Trophoblast cell (in vitro differentiated cells and primary cell): ENCODE data around the gene PDGFA.

ENCODE experiments used
- DNase-seq, 2 donors: peaks; one replicate each; pipeline ENCODE4 v3.0.0-alpha.2; 2016
- H2AFZ ChIP-seq: 2 replicates; pipeline ENCODE4 v1.6.1; 2013; ENCODE audit warnings: low read length, moderate library complexity, mild to moderate bottlenecking; ENCODE audit not compliant: insufficient read depth, poor library complexity
- H2AK5ac ChIP-seq: 2 replicates; pipeline ENCODE4 v1.6.1; 2013; ENCODE audit warnings: mild to moderate bottlenecking, low read length
- H2BK120ac ChIP-seq: 2 replicates; pipeline ENCODE4 v1.6.1; 2013; ENCODE audit warnings: low read length, mild to moderate bottlenecking, moderate library complexity; ENCODE audit not compliant: insufficient read depth, poor library complexity
- H2BK12ac ChIP-seq: 2 replicates; pipeline ENCODE4 v1.6.1; 2013; ENCODE audit warnings: mild to moderate bottlenecking, low read length, moderate library complexity
- H2BK5ac ChIP-seq: 2 replicates; pipeline ENCODE4 v1.6.1; 2013; ENCODE audit warnings: low read length, low read depth, moderate library complexity, mild to moderate bottlenecking; ENCODE audit not compliant: poor library complexity
- H3K14ac ChIP-seq: 2 replicates; pipeline ENCODE4 v1.6.1; 2013; ENCODE audit warnings: mild to moderate bottlenecking, low read length
- H3K18ac ChIP-seq: 2 replicates; pipeline ENCODE4 v1.6.1; 2013; ENCODE audit warnings: mild to moderate bottlenecking, low read length
- H3K23ac ChIP-seq: 2 replicates; pipeline ENCODE4 v1.6.1; 2013; ENCODE audit warnings: low read length
- H3K27ac ChIP-seq: 2 replicates; pipeline ENCODE4 v1.5.1; 2013; ENCODE audit warnings: low read depth, mild to moderate bottlenecking, inconsistent platforms, low read length, moderate library complexity
- H3K27me3 ChIP-seq: 2 replicates; pipeline ENCODE4 v1.6.1; 2013; ENCODE audit warnings: inconsistent platforms, mild to moderate bottlenecking, low read length, moderate library complexity; ENCODE audit not compliant: insufficient read depth
- H3K36me3 ChIP-seq, 2 experiments: 1 replicate in 1 of 2; 2 replicates in 1 of 2; pipeline ENCODE4 v1.6.1; 2013; ENCODE audit warnings: low read length in 2 of 2, mild to moderate bottlenecking in 2 of 2, moderate library complexity in 1 of 2; ENCODE audit not compliant: insufficient read depth in 2 of 2, control insufficient read depth in 1 of 2
- H3K4ac ChIP-seq: 2 replicates; pipeline ENCODE4 v1.6.1; 2013; ENCODE audit warnings: low read depth, mild to moderate bottlenecking, low read length, moderate library complexity
- H3K4me1 ChIP-seq, 2 experiments: 1 replicate in 1 of 2; 2 replicates in 1 of 2; pipeline ENCODE4 v1.6.1; 2013; ENCODE audit warnings: low read length in 2 of 2, mild to moderate bottlenecking in 2 of 2, moderate library complexity in 1 of 2; ENCODE audit not compliant: insufficient read depth in 2 of 2, control insufficient read depth in 1 of 2
- H3K4me2 ChIP-seq: 2 replicates; pipeline ENCODE4 v1.6.1; 2013; ENCODE audit warnings: inconsistent platforms, mild to moderate bottlenecking, low read length, moderate library complexity
- H3K4me3 ChIP-seq: 2 replicates; pipeline ENCODE4 v1.5.1; 2013; ENCODE audit warnings: mild to moderate bottlenecking, low read depth, low read length, inconsistent platforms
- H3K79me1 ChIP-seq: one replicate; pipeline ENCODE4 v1.6.1; 2013; ENCODE audit warnings: low read length
- H3K79me2 ChIP-seq: 2 replicates; pipeline ENCODE4 v1.6.1; 2013; ENCODE audit warnings: low read length, mild to moderate bottlenecking; ENCODE audit not compliant: control insufficient read depth, insufficient read depth, poor library complexity
- H3K9ac ChIP-seq: 2 replicates; pipeline ENCODE4 v1.6.1; 2013; ENCODE audit warnings: mild to moderate bottlenecking, low read length
- H3K9me3 ChIP-seq: 2 replicates; pipeline ENCODE4 v1.6.1; 2013; ENCODE audit warnings: low read depth, mild to moderate bottlenecking, control low read depth, inconsistent platforms, low read length; ENCODE audit not compliant: insufficient read depth
- H4K12ac ChIP-seq: 2 replicates; pipeline ENCODE4 v1.6.1; 2013; ENCODE audit warnings: low read depth, mild to moderate bottlenecking, low read length, moderate library complexity
- H4K8ac ChIP-seq: 2 replicates; pipeline ENCODE4 v1.6.1; 2013; ENCODE audit warnings: low read depth, mild to moderate bottlenecking, low read length, moderate library complexity
- H4K91ac ChIP-seq: one replicate; pipeline ENCODE4 v1.6.1; 2013; ENCODE audit warnings: low read depth, mild to moderate bottlenecking, low read length, moderate library complexity
- WGBS: extraction: QIAGEN DNeasy Blood & Tissue Kit; methylation state at CpG from one replicate; pipeline ENCODE4 v1.1.7; 2013; ENCODE audit warnings: missing lambda C conversion rate; ENCODE audit not compliant: insufficient read length, insufficient coverage; ENCODE audit errors: extremely low coverage; 5-methylcytosine and 5-hydroxymethylcytosine counted together

PDGFA gene

GRCh38 chr7:485188-486081 is 34.2 kb downstream of the PDGFA start:
- Histone ChIP-seq H3K4me1 (peaks cover 7 to 16% of the 10 kb centered on the region in 2 experiments), H3K14ac (no peak overlapping the region), H2BK5ac (no peak overlapping the region), H4K91ac (no peak overlapping the region), H3K79me1 (peaks cover 2% of the 10 kb centered on the region), H3K4me3 (no peak overlapping the region), H3K27ac (no peak overlapping the region), H4K12ac (no peak overlapping the region), H2AK5ac (no peak overlapping the region), H2AFZ (no peak overlapping the region), H4K8ac (no peak overlapping the region), H3K27me3 (no peaks in the 10 kb centered on the region), H3K4me2 (no peak overlapping the region), H3K23ac (no peak overlapping the region), H3K9ac (no peak overlapping the region), H3K18ac (no peak overlapping the region), H2BK120ac (no peak overlapping the region), H3K9me3 (peaks cover 2% of the 10 kb centered on the region), H2BK12ac (no peak overlapping the region), H3K36me3 (no peaks in the 10 kb centered on the region), H3K79me2 (no peaks in the 10 kb centered on the region), H3K4ac (no peak overlapping the region)
- no peak for DNase-seq
- WGBS, result no CpG with 5 or more reads among the region's 25 CpGs

- H2AFZ ChIP-seq, result no peak overlapping the region
- no peak overlapping the region for H4K8ac ChIP-seq
- peaks cover 2% of the 10 kb centered on the region for H3K79me1 ChIP-seq
- no peak overlapping the region for H4K12ac ChIP-seq
- H2BK12ac ChIP-seq, result no peak overlapping the region
- H3K9ac ChIP-seq, result no peak overlapping the region
- no peaks in the 10 kb centered on the region for H3K79me2 ChIP-seq
- WGBS, result no CpG with 5 or more reads among the region's 21 CpGs
- H3K18ac ChIP-seq, result no peak overlapping the region
- H3K4me3 ChIP-seq, result no peak overlapping the region
- no peak overlapping the region for H3K4me2 ChIP-seq
- H3K4ac ChIP-seq, result no peak overlapping the region
- no peaks in the 10 kb centered on the region for H3K36me3 ChIP-seq
- H3K4me1 ChIP-seq, result peaks cover 10 to 17% of the 10 kb centered on the region in 2 experiments
- H4K91ac ChIP-seq, result no peak overlapping the region
- DNase-seq, result no peak
- H3K27me3 ChIP-seq, result no peaks in the 10 kb centered on the region
- no peak overlapping the region for H3K14ac ChIP-seq
- H3K27ac ChIP-seq, result no peak overlapping the region
- H3K9me3 ChIP-seq, result peaks cover 2% of the 10 kb centered on the region
- H2BK5ac ChIP-seq, result no peak overlapping the region
- H3K23ac ChIP-seq, result no peak overlapping the region
- H2BK120ac ChIP-seq, result no peak overlapping the region
- no peak overlapping the region for H2AK5ac ChIP-seq
Observed at GRCh38 chr7:484356-485101, 35.1 kb downstream of the PDGFA start.

- H4K8ac ChIP-seq, result no peak overlapping the region
- no peak overlapping the region for H3K23ac ChIP-seq
- H2BK5ac ChIP-seq, result no peak overlapping the region
- no peak overlapping the region for H3K18ac ChIP-seq
- H3K4ac ChIP-seq, result no peak overlapping the region
- H3K9me3 ChIP-seq, result peaks cover 2% of the 10 kb centered on the region
- no peak overlapping the region for H4K91ac ChIP-seq
- no peak overlapping the region for H3K14ac ChIP-seq
- H3K79me2 ChIP-seq, result no peaks in the 10 kb centered on the region
- no CpG with 5 or more reads among the region's 10 CpGs for WGBS
- H2BK120ac ChIP-seq, result no peak overlapping the region
- H2AK5ac ChIP-seq, result no peak overlapping the region
- H3K27ac ChIP-seq, result no peak overlapping the region
- H3K9ac ChIP-seq, result no peak overlapping the region
- no peaks in the 10 kb centered on the region for H3K36me3 ChIP-seq
- H3K27me3 ChIP-seq, result no peaks in the 10 kb centered on the region
- no peak overlapping the region for H4K12ac ChIP-seq
- peaks cover 10 to 17% of the 10 kb centered on the region in 2 experiments for H3K4me1 ChIP-seq
- H3K4me2 ChIP-seq, result no peak overlapping the region
- H3K79me1 ChIP-seq, result peaks cover 2% of the 10 kb centered on the region
- H2AFZ ChIP-seq, result no peak overlapping the region
- H2BK12ac ChIP-seq, result no peak overlapping the region
- no peak for DNase-seq
- H3K4me3 ChIP-seq, result no peak overlapping the region
Observed at GRCh38 chr7:483656-484355, 35.8 kb downstream of the PDGFA start.

GRCh38 chr7:482521-483083 is 37.0 kb downstream of the PDGFA start:
- 100% methylated on average over 1 of the region's 1 CpG for WGBS
- DNase-seq, result no peak
- H3K36me3 ChIP-seq, result no peaks in the 10 kb centered on the region
- H4K8ac ChIP-seq, result no peak overlapping the region
- H3K4me3 ChIP-seq, result no peak overlapping the region
- H3K18ac ChIP-seq, result no peak overlapping the region
- no peak overlapping the region for H2BK12ac ChIP-seq
- H2BK5ac ChIP-seq, result no peak overlapping the region
- H3K79me1 ChIP-seq, result peaks cover 2% of the 10 kb centered on the region
- no peak overlapping the region for H2AFZ ChIP-seq
- no peak overlapping the region for H3K27ac ChIP-seq
- H3K9ac ChIP-seq, result no peak overlapping the region
- H2AK5ac ChIP-seq, result no peak overlapping the region
- no peak overlapping the region for H4K12ac ChIP-seq
- H3K4me2 ChIP-seq, result no peak overlapping the region
- no peak overlapping the region for H4K91ac ChIP-seq
- H3K9me3 ChIP-seq, result peaks cover 2% of the 10 kb centered on the region
- peaks cover 15 to 22% of the 10 kb centered on the region in 2 experiments for H3K4me1 ChIP-seq
- no peaks in the 10 kb centered on the region for H3K27me3 ChIP-seq
- no peak overlapping the region for H3K23ac ChIP-seq
- no peak overlapping the region for H3K4ac ChIP-seq
- no peak overlapping the region for H2BK120ac ChIP-seq
- H3K79me2 ChIP-seq, result no peaks in the 10 kb centered on the region
- H3K14ac ChIP-seq, result no peak overlapping the region
